Dendritic cell treated with granulocyte-macrophage colony-stimulating factor and Interleukin-4, amounts not matched to agents 40 ng/mL and 50 ng/mL, for 4 days (primary cell): Measurements from ENCODE around the gene TMEM150C.
"Not testable (repeated sequence)": the region's sequence is repeated elsewhere in the genome, so short reads cannot be mapped to it uniquely, and the experiment has no call there.

Experiments
- H3K27ac Mint-ChIP-seq: one replicate; pipeline ENCODE4 v1.8.0; 2022; ENCODE audit warnings: mild to moderate bottlenecking, mixed read lengths
- H3K27me3 Mint-ChIP-seq: one replicate; pipeline ENCODE4 v1.8.0; 2022; ENCODE audit warnings: mild to moderate bottlenecking, mixed read lengths
- H3K36me3 Mint-ChIP-seq: one replicate; pipeline ENCODE4 v1.8.0; 2022; ENCODE audit warnings: low read depth, mixed read lengths
- H3K4me1 Mint-ChIP-seq: one replicate; pipeline ENCODE4 v1.8.0; 2022; ENCODE audit warnings: low read depth, mixed read lengths
- H3K4me3 Mint-ChIP-seq: one replicate; pipeline ENCODE4 v1.8.0; 2022; ENCODE audit warnings: mild to moderate bottlenecking, moderate library complexity, mixed read lengths
- H3K9me3 Mint-ChIP-seq: one replicate; pipeline ENCODE4 v1.8.0; 2022; ENCODE audit warnings: mixed read lengths
- intact Hi-C: fragments of 100-400 bp; cut with micrococcal nuclease; formaldehyde crosslinking; loops from one replicate; pipeline ENCODE4 v1.15.0; 2022

Gene TMEM150C

DNA sequence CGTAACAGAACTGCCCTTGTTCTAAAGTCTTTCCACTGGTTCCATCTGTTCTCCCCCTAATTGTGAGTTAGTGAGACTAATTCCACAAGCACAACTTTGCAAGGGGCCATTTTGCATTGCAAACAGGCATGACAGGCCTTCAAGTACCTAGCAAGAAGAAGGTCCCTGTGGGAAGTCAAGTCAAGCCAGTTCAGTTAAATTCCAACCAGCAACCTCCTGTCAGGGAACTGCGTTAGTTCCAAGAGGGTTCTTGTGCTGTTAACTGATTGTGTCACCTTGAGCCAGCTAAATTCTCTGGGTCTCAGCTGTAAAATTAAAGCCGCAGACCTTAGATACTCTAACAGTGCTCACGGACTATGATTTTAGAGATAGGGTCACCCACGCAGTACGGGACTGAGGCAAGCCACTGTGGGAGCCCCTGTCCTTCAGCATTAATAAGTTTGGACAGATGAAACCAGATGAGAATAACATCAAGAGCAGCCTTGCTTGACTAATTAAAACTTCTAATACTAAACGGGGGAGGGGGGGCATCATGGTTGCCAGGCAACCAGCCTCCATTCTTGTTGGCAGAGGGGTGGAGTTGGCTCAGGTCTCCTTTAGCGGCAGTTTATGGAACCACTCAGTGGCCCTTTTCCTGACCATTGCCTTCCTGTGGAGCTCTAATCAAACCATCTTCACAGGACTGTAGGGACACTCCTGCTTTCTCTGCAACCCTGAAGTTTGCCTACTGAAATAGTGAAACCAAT is 24.1 kb upstream of the TMEM150C start:
- intact Hi-C loops, result no loop called here
- Mint-ChIP-seq H3K9me3 (no peaks in the 10 kb centered on the region), H3K27me3 (no peaks in the 10 kb centered on the region), H3K4me3 (no peak overlapping the region), H3K36me3 (no peaks in the 10 kb centered on the region), H3K4me1 (no peaks in the 10 kb centered on the region), H3K27ac (no peak overlapping the region)

DNA sequence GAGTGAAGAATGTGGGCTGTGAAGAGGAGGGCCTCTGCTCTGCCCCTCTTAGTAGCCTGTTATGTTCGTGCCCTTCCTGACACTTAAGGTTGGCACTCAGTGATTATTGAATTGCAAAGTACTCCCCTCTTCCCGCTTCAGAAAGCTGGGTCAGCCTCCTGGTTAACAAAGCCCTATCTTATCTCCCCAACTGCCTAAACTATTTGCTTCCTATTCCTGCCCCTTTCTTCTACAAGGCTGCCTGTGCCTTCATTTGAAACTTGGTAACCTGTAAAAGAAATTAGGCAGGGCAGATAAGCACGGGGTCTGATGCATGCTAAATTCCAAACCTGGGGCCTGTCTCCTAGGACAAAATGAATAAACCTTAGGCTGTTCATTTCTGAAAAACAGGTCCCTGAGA is 23.1 kb upstream of the TMEM150C start:
- Mint-ChIP-seq H3K4me1 (no peaks in the 10 kb centered on the region), H3K36me3 (no peaks in the 10 kb centered on the region), H3K27me3 (no peaks in the 10 kb centered on the region), H3K4me3 (no peak overlapping the region), H3K9me3 (no peaks in the 10 kb centered on the region), H3K27ac (no peak overlapping the region)
- intact Hi-C loops, result no loop called here

DNA sequence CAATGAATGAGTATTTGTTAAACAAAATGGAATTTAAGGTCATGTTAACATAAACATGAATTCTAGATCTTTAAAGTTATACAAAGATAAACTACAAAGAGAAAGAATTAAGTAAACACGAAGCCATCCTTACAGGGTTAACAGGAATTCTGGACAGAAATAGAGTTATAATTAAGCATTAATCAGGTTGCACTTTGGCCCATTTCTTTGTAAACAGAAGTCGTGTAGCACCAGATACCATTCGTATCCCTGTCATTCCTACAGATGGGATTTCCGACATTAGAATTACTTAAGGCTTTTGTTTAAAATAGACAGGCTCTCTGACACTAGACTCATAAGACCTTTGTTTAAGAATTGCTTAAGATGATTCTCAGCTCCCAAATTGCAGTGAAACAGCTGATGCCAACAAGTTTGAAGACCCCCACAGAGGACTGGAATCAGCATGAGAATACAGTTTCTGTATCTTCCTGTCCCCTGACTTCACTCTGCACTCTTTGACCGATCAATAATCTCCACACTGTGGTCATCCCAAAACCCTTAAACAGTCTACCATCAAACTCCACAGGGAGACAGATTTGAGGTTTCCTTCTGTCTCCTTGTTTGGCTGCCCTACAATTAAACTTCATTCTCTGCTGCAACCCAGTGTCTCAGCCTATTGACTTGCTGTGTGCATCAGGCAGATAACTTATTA is 22.3 kb upstream of the TMEM150C start:
- Mint-ChIP-seq H3K4me3 (no peak overlapping the region), H3K27me3 (no peaks in the 10 kb centered on the region), H3K4me1 (no peaks in the 10 kb centered on the region), H3K36me3 (no peaks in the 10 kb centered on the region), H3K27ac (no peak overlapping the region), H3K9me3 (no peaks in the 10 kb centered on the region)
- intact Hi-C loops, result no loop called here

DNA sequence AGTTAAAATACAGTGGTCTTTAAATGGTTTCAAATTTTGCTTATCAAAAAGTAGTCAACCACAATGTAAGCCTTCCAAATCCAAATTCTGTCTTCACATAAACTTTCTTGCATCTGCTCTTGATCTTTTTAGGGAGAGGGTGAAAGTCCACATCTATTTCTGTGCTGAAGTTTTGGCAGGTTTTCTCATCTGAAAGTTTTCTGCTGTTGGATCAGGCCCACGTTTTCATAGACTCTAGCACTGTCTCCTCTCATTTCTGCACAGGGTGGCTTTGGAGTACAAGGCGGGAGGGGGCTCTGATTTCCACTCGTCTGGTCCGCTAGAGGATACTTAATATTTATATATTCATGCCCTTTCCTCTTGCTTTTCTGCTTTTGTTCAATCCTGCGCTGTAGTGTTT is 18.1 kb upstream of the TMEM150C start:
- intact Hi-C loops, result no loop called here
- H3K27ac Mint-ChIP-seq, result no peak overlapping the region
- H3K9me3 Mint-ChIP-seq, result no peaks in the 10 kb centered on the region
- no peak overlapping the region for H3K4me3 Mint-ChIP-seq
- no peaks in the 10 kb centered on the region for H3K4me1 Mint-ChIP-seq
- H3K27me3 Mint-ChIP-seq, result no peaks in the 10 kb centered on the region
- no peaks in the 10 kb centered on the region for H3K36me3 Mint-ChIP-seq

GRCh38 chr4:82578935-82579334 is 17.1 kb upstream of the TMEM150C start:
- intact Hi-C loops, result no loop called here
- Mint-ChIP-seq H3K36me3 (no peaks in the 10 kb centered on the region), H3K27ac (no peak overlapping the region), H3K27me3 (no peaks in the 10 kb centered on the region), H3K9me3 (no peaks in the 10 kb centered on the region), H3K4me3 (no peak overlapping the region), H3K4me1 (no peaks in the 10 kb centered on the region)

GRCh38 chr4:82577451-82577850 is 15.7 kb upstream of the TMEM150C start:
- intact Hi-C loops, result no loop called here
- no peaks in the 10 kb centered on the region for H3K36me3 Mint-ChIP-seq
- no peak overlapping the region for H3K4me3 Mint-ChIP-seq
- no peaks in the 10 kb centered on the region for H3K27me3 Mint-ChIP-seq
- H3K4me1 Mint-ChIP-seq, result no peaks in the 10 kb centered on the region
- H3K27ac Mint-ChIP-seq, result no peak overlapping the region
- no peaks in the 10 kb centered on the region for H3K9me3 Mint-ChIP-seq

GRCh38 chr4:82569727-82570126 is 7.9 kb upstream of the TMEM150C start:
- Mint-ChIP-seq H3K9me3 (no peaks in the 10 kb centered on the region), H3K36me3 (no peaks in the 10 kb centered on the region), H3K4me3 (no peak overlapping the region), H3K27ac (no peak overlapping the region), H3K4me1 (no peaks in the 10 kb centered on the region), H3K27me3 (peaks cover 11% of the 10 kb centered on the region)
- intact Hi-C loops, result no loop called here

- H3K36me3 Mint-ChIP-seq, result no peaks in the 10 kb centered on the region
- intact Hi-C loops, result no loop called here
- H3K9me3 Mint-ChIP-seq, result no peaks in the 10 kb centered on the region
- no peak overlapping the region for H3K4me3 Mint-ChIP-seq
- peaks cover 15% of the 10 kb centered on the region for H3K27me3 Mint-ChIP-seq
- no peak overlapping the region for H3K27ac Mint-ChIP-seq
- H3K4me1 Mint-ChIP-seq, result no peaks in the 10 kb centered on the region
Observed at GRCh38 chr4:82569076-82569475, 7.3 kb upstream of the TMEM150C start.

- H3K27ac Mint-ChIP-seq, result no peak overlapping the region
- peaks cover 2% of the 10 kb centered on the region for H3K4me1 Mint-ChIP-seq
- H3K9me3 Mint-ChIP-seq, result no peaks in the 10 kb centered on the region
- intact Hi-C loops, result no loop called here
- H3K27me3 Mint-ChIP-seq, result peaks cover 31% of the 10 kb centered on the region
- no peak overlapping the region for H3K4me3 Mint-ChIP-seq
- H3K36me3 Mint-ChIP-seq, result no peaks in the 10 kb centered on the region
Observed at GRCh38 chr4:82567444-82567843, 5.7 kb upstream of the TMEM150C start.

GRCh38 chr4:82562564-82562854 is 721 bp upstream of the TMEM150C start:
- intact Hi-C loops, result no loop called here
- Mint-ChIP-seq H3K36me3 (no peaks in the 10 kb centered on the region), H3K9me3 (no peaks in the 10 kb centered on the region), H3K27ac (no peak overlapping the region), H3K4me3 (peak overlapping the region; percentile 69), H3K27me3 (peaks cover 58% of the 10 kb centered on the region), H3K4me1 (peaks cover 13% of the 10 kb centered on the region)

DNA sequence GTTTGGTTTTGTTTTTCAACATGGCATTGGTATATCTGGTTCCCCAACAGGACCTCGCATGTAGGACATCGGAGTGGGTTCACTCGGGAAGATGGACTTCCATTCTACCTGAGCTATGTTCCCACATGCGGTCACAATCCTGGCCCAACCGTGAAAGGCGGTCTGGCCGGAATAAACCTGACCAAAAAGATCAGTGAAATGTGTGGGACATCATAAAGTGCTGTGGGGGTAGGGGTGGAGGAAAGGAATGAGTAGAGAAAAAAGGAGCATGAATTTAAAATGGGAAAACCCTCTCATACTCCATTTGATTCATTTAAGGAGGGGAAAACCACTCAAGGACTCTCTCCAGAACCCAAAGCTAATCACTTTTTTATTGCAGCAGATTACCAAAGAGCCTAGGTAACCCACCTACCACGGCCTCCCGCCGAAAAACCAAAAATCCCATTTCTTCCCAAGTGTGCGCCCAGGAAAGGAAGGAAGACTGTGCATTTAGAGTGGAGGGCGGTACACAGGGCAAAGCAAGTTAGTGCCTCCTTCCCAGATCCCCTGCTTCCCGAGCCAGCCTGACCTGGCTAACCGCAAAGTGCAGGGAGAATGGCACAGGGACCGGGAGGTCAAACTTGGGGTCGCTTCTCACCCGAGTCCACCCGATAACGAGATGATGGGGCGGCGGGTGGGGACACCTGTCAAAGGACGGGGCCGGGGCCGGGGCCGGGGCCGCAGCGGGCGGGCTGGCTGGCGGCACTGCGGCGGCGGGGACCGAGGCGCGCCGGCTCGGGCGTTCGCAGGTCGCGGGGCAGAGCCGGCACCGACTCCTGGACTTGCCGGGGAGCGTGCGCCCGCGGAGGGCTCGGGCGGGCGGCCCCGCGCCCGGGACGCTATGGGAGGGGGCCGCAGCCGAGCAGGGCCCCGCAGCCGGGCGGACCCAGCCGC is 669 bp downstream of the TMEM150C start:
- H3K4me3 Mint-ChIP-seq, result peak overlapping the region; percentile 46
- H3K27me3 Mint-ChIP-seq, result peaks cover 60% of the 10 kb centered on the region
- no peaks in the 10 kb centered on the region for H3K36me3 Mint-ChIP-seq
- intact Hi-C loops, result no loop called here
- H3K4me1 Mint-ChIP-seq, result peaks cover 13% of the 10 kb centered on the region
- H3K9me3 Mint-ChIP-seq, result no peaks in the 10 kb centered on the region
- H3K27ac Mint-ChIP-seq, result no peak overlapping the region

DNA sequence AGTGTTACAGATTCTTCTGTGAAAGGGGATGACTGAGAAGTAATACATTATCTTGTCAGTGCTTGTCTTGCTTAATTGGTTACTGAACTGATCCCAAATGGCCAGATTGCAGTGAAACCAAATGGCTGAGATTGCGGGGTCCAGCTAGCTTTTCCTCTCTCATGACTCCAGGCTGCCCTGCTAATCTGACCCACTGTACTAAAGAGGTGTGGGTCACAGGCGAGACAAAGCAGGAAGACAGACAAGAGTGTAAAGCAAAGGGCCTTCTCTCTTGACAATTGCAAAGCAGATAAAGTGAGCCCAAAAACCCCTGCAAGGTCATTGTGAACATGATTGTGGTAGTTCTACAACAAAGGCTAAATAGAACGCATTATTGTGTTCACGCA is 2.1 kb downstream of the TMEM150C start:
- peaks cover 53% of the 10 kb centered on the region for H3K27me3 Mint-ChIP-seq
- H3K27ac Mint-ChIP-seq, result no peak overlapping the region
- no peaks in the 10 kb centered on the region for H3K9me3 Mint-ChIP-seq
- intact Hi-C loops, result no loop called here
- H3K4me1 Mint-ChIP-seq, result peaks cover 13% of the 10 kb centered on the region
- H3K36me3 Mint-ChIP-seq, result no peaks in the 10 kb centered on the region
- H3K4me3 Mint-ChIP-seq, result no peak overlapping the region

GRCh38 chr4:82559090-82559734 is 2.6 kb downstream of the TMEM150C start:
- H3K4me3 Mint-ChIP-seq, H3K27ac Mint-ChIP-seq, intact Hi-C loops, H3K9me3 Mint-ChIP-seq, H3K36me3 Mint-ChIP-seq: not testable (repeated sequence)
- H3K27me3 Mint-ChIP-seq, result peaks cover 49% of the 10 kb centered on the region
- peaks cover 13% of the 10 kb centered on the region for H3K4me1 Mint-ChIP-seq

DNA sequence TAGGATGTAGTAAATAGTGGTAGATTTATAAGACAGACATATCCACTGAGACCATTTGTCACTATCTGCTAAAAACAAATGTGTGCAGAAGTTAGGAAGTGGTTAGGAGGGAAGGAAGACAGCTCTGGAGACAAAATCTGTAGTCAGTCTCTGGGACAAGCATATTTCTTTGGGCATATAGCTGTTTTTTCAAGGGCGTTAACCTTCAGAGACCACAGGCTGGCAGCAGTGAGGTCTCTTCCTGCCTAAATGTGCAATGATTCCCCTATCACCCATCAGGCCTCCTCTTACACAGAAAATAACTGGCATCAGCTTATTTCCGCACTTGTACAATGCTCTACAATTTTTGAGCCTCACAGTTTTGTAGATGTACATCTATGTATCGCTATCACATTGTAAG is 6.5 kb downstream of the TMEM150C start:
- H3K36me3 Mint-ChIP-seq, result no peaks in the 10 kb centered on the region
- H3K9me3 Mint-ChIP-seq, result no peaks in the 10 kb centered on the region
- H3K27ac Mint-ChIP-seq, result no peak overlapping the region
- intact Hi-C loops, result no loop called here
- H3K4me3 Mint-ChIP-seq, result no peak overlapping the region
- H3K4me1 Mint-ChIP-seq, result no peaks in the 10 kb centered on the region
- peaks cover 16% of the 10 kb centered on the region for H3K27me3 Mint-ChIP-seq
